ENCODE results near the gene SHLD1.

Gene SHLD1

GRCh38 chr20:5785146-5785545 is 34.9 kb downstream of the SHLD1 start:
- H3K9me3 ChIP-seq (ENCODE audit: insufficient read depth, low read length) = no peaks in the 10 kb centered on the region
- H3K27me3 ChIP-seq (ENCODE audit: low read length) = no peaks in the 10 kb centered on the region
- H3K9me2 ChIP-seq (replicated peaks; ENCODE audit: insufficient read depth, low read length) = no peaks in the 10 kb centered on the region
- peak overlapping the region; percentile 87 for H3K27ac ChIP-seq (ENCODE audit: low read depth, low read length)
- no peaks in the 10 kb centered on the region for H4K20me1 ChIP-seq (ENCODE audit: low read depth, low read length)
- peaks cover 38% of the 10 kb centered on the region for H3F3A ChIP-seq (ENCODE audit: insufficient read depth)
- no peak overlapping the region for H3K4me3 ChIP-seq (ENCODE audit: insufficient read depth, low read length, poor library complexity, severe bottlenecking)
- peak overlapping the region; percentile 36 for H3K4me2 ChIP-seq (ENCODE audit: low read depth, low read length, poor library complexity, severe bottlenecking)
- H3K9ac ChIP-seq (ENCODE audit: low read length) = peak overlapping the region; percentile 18
- H3K79me2 ChIP-seq (ENCODE audit: insufficient read depth, low read length) = peaks cover 25% of the 10 kb centered on the region
- TF ChIP-seq EZH2phosphoT487 (conservative IDR thresholded peaks at IDR 0.05; ENCODE audit: low read length) = no peak
- TF ChIP-seq CTCF (IDR thresholded peaks at IDR 0.05; ENCODE audit: insufficient read depth, low read length, poor library complexity, severe bottlenecking) = no peak
- H2AFZ ChIP-seq (ENCODE audit: low read depth, low read length, severe bottlenecking) = no peak overlapping the region
- peaks cover 6% of the 10 kb centered on the region; the same call in 1 of the 2 replicates for H3K36me3 ChIP-seq (ENCODE audit: low read length)

- Histone ChIP-seq H3K9ac (ENCODE audit: low read length) (peak overlapping the region; percentile 49), H3K79me2 (ENCODE audit: insufficient read depth, low read length) (peaks cover 25% of the 10 kb centered on the region), H3K27me3 (ENCODE audit: low read length) (no peaks in the 10 kb centered on the region), H3K27ac (ENCODE audit: low read depth, low read length) (peak overlapping the region; percentile 87), H3K9me3 (ENCODE audit: insufficient read depth, low read length) (no peaks in the 10 kb centered on the region), H3F3A (ENCODE audit: insufficient read depth) (peaks cover 43% of the 10 kb centered on the region), H3K4me3 (ENCODE audit: insufficient read depth, low read length, poor library complexity, severe bottlenecking) (no peak overlapping the region), H3K9me2 (replicated peaks; ENCODE audit: insufficient read depth, low read length) (no peaks in the 10 kb centered on the region), H3K36me3 (ENCODE audit: low read length) (peaks cover 7% of the 10 kb centered on the region; the same call in 1 of the 2 replicates), H3K4me2 (ENCODE audit: low read depth, low read length, poor library complexity, severe bottlenecking) (peak overlapping the region; percentile 48), H2AFZ (ENCODE audit: low read depth, low read length, severe bottlenecking) (no peak overlapping the region), H4K20me1 (ENCODE audit: low read depth, low read length) (no peaks in the 10 kb centered on the region)
- TF ChIP-seq CTCF (IDR thresholded peaks at IDR 0.05; ENCODE audit: insufficient read depth, low read length, poor library complexity, severe bottlenecking) = no peak
- no peak for TF ChIP-seq EZH2phosphoT487 (conservative IDR thresholded peaks at IDR 0.05; ENCODE audit: low read length)
Observed at GRCh38 chr20:5786930-5787795, 37.0 kb downstream of the SHLD1 start.

GRCh38 chr20:5787796-5788165 is 37.6 kb downstream of the SHLD1 start:
- peaks cover 28% of the 10 kb centered on the region for H3K79me2 ChIP-seq (ENCODE audit: insufficient read depth, low read length)
- no peak overlapping the region for H2AFZ ChIP-seq (ENCODE audit: low read depth, low read length, severe bottlenecking)
- peak overlapping the region; percentile 49 for H3K9ac ChIP-seq (ENCODE audit: low read length)
- no peak for TF ChIP-seq EZH2phosphoT487 (conservative IDR thresholded peaks at IDR 0.05; ENCODE audit: low read length)
- TF ChIP-seq CTCF (IDR thresholded peaks at IDR 0.05; ENCODE audit: insufficient read depth, low read length, poor library complexity, severe bottlenecking) = no peak
- H3K9me3 ChIP-seq (ENCODE audit: insufficient read depth, low read length) = no peaks in the 10 kb centered on the region
- no peaks in the 10 kb centered on the region for H4K20me1 ChIP-seq (ENCODE audit: low read depth, low read length)
- H3K27ac ChIP-seq (ENCODE audit: low read depth, low read length) = peak overlapping the region; percentile 87
- no peaks in the 10 kb centered on the region for H3K27me3 ChIP-seq (ENCODE audit: low read length)
- H3F3A ChIP-seq (ENCODE audit: insufficient read depth) = peaks cover 41% of the 10 kb centered on the region
- peaks cover 7% of the 10 kb centered on the region; the same call in 1 of the 2 replicates for H3K36me3 ChIP-seq (ENCODE audit: low read length)
- H3K4me2 ChIP-seq (ENCODE audit: low read depth, low read length, poor library complexity, severe bottlenecking) = peak overlapping the region; percentile 48
- no peak overlapping the region for H3K4me3 ChIP-seq (ENCODE audit: insufficient read depth, low read length, poor library complexity, severe bottlenecking)
- no peaks in the 10 kb centered on the region for H3K9me2 ChIP-seq (replicated peaks; ENCODE audit: insufficient read depth, low read length)
